Ectodermal cell (in vitro differentiated cells): ENCODE measurements around the gene SPTA1.

Experiments
- H3K27ac ChIP-seq: 2 replicates; pipeline ENCODE4 v1.7.0; 2013; ENCODE audit warnings: mild to moderate bottlenecking, low read depth, low read length; ENCODE audit not compliant: insufficient read depth, poor library complexity, severe bottlenecking
- H3K27me3 ChIP-seq: 2 replicates; pipeline ENCODE4 v1.7.0; 2013; ENCODE audit warnings: mild to moderate bottlenecking, low read length; ENCODE audit not compliant: insufficient read depth, control insufficient read depth, poor library complexity, severe bottlenecking
- H3K36me3 ChIP-seq: one replicate; pipeline ENCODE4 v1.7.0; 2013; ENCODE audit warnings: low read length; ENCODE audit not compliant: control insufficient read depth, insufficient read depth
- H3K4me1 ChIP-seq: one replicate; pipeline ENCODE4 v1.7.0; 2013; ENCODE audit warnings: low read length; ENCODE audit not compliant: control insufficient read depth, insufficient read depth
- H3K4me3 ChIP-seq: 2 replicates; pipeline ENCODE4 v1.7.0; 2013; ENCODE audit warnings: low read depth, low read length, control low read depth; ENCODE audit not compliant: insufficient read depth
- H3K9me3 ChIP-seq: 2 replicates; pipeline ENCODE4 v1.7.0; 2013; ENCODE audit warnings: mild to moderate bottlenecking, low read length, moderate library complexity; ENCODE audit not compliant: control insufficient read depth
- WGBS, 2 experiments: methylation state at CpG; one replicate each; pipeline ENCODE4 v1.1.7; 2013; ENCODE audit warnings: missing lambda C conversion rate in 2 of 2; 5-methylcytosine and 5-hydroxymethylcytosine counted together

The SPTA1 gene

GRCh38 chr1:158586942-158587341 is 99.6 kb downstream of the SPTA1 start:
- H3K27ac ChIP-seq = no peak overlapping the region

GRCh38 chr1:158583962-158584361 is 102.6 kb downstream of the SPTA1 start:
- Histone ChIP-seq H3K4me1 (no peaks in the 10 kb centered on the region), H3K9me3 (no peaks in the 10 kb centered on the region), H3K4me3 (no peak overlapping the region), H3K36me3 (no peaks in the 10 kb centered on the region), H3K27me3 (no peaks in the 10 kb centered on the region), H3K27ac (no peak overlapping the region)
- 81 to 92% methylated on average over 1 of the region's 4 CpGs for WGBS, 2 experiments

More at GRCh38 chr1:158586942-158587341, 99.6 kb downstream of the SPTA1 start:
- Histone ChIP-seq H3K27me3 (no peaks in the 10 kb centered on the region), H3K4me3 (no peak overlapping the region), H3K9me3 (no peaks in the 10 kb centered on the region), H3K4me1 (no peaks in the 10 kb centered on the region), H3K36me3 (no peaks in the 10 kb centered on the region)
- 94 to 95% methylated on average over 1 of the region's 1 CpG for WGBS, 2 experiments

- no peaks in the 10 kb centered on the region for H3K4me1 ChIP-seq
- no peaks in the 10 kb centered on the region for H3K27me3 ChIP-seq
- H3K27ac ChIP-seq = no peak within 1 kb of the TSS
- H3K9me3 ChIP-seq = no peaks in the 10 kb centered on the region
- 100% methylated on average over 1 of the region's 1 CpG for WGBS, 2 experiments
- H3K36me3 ChIP-seq = no peaks in the 10 kb centered on the region
- no peak within 1 kb of the TSS for H3K4me3 ChIP-seq
Observed at GRCh38 chr1:158579733-158580132, 106.8 kb downstream of the SPTA1 start, which contains the start of gene OR10X1. Gene OR10X1, minus strand, starts transcription at chr1:158579899. Its CDS starts 0 bp downstream, at chr1:158579899.

- Histone ChIP-seq H3K27ac (no peak overlapping the region), H3K9me3 (no peaks in the 10 kb centered on the region), H3K27me3 (no peaks in the 10 kb centered on the region), H3K4me3 (no peak overlapping the region), H3K4me1 (no peaks in the 10 kb centered on the region), H3K36me3 (no peaks in the 10 kb centered on the region)
- WGBS, 2 experiments = 88 to 95% methylated on average over 2 to 3 of the region's 3 CpGs
Observed at GRCh38 chr1:158577561-158577960, 109.0 kb downstream of the SPTA1 start.

DNA sequence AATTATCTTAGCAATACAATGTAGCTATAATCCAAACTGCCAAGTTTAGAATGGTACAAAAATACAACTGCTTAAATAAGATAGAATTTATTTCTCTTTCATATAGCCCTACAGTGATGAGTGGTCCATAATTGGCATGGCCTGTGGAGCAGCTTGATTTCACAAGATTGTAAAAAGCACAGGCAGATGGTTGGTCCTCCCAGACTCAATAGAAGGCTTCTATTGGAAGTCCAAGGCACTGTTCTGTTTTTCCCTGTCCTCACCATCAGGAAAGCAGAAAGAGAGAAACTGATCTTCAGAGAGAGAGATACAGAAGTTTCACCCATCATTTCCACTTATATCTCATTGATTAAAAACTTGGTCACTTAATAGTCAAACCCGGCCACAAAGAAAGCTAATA is 114.3 kb downstream of the SPTA1 start:
- no peak overlapping the region for H3K27ac ChIP-seq
- H3K27me3 ChIP-seq = no peaks in the 10 kb centered on the region
- H3K4me3 ChIP-seq = no peak overlapping the region
- 91 to 100% methylated on average over 1 of the region's 1 CpG for WGBS, 2 experiments
- no peaks in the 10 kb centered on the region for H3K9me3 ChIP-seq
- no peaks in the 10 kb centered on the region for H3K36me3 ChIP-seq
- H3K4me1 ChIP-seq = no peaks in the 10 kb centered on the region

DNA sequence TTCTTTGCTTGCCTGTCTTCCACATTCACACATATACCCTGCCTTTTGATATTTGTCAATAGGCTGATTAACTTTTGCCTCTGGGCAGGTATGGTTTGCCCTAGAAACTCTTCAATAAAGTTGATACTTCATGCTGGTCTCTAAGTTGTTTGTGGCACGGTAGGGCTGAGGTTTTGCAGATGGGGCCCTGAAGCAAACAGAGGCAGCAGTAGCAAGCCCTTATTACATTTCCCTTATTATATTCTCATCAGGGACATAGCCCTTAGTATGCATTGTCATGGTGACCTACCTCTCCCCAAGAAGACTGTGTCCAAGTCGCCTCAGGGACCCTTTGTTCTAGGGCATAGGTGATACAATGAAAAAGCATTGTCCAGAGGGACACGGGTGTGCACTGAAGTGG is 116.0 kb downstream of the SPTA1 start, which contains the start of gene OR6P1:
Gene OR6P1 (minus strand): TSS at position 101 of the 400 bp plus-strand sequence. CDS start 6,976 bp downstream, outside the sequence.
- Histone ChIP-seq H3K27me3 (no peaks in the 10 kb centered on the region), H3K4me3 (no peak within 1 kb of the TSS), H3K36me3 (no peaks in the 10 kb centered on the region), H3K9me3 (no peaks in the 10 kb centered on the region), H3K27ac (no peak within 1 kb of the TSS), H3K4me1 (no peaks in the 10 kb centered on the region)
- WGBS, 2 experiments = 82% methylated on average over 3 of the region's 3 CpGs

DNA sequence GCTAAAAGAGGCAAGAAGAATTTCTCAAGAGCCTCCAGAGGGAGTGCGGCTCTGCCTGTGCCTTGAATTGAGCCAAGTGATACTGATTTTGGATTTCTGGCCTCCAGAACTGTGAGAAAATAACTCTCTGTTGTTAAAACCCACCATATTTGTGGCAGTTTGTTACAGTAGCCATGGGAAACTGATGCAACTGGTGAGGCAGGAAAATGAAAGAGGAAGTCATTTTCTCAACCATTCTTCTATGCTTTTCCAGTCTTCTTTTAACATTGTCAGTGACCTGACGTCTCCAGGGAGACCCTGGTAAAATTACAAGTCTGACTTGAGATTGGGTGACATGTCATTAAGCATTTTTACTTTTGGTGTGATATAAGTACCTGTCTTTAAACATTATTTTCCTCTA is 121.9 kb downstream of the SPTA1 start:
- 91 to 95% methylated on average over 2 of the region's 2 CpGs for WGBS, 2 experiments
- Histone ChIP-seq H3K27me3 (no peaks in the 10 kb centered on the region), H3K4me1 (no peaks in the 10 kb centered on the region), H3K27ac (no peak overlapping the region), H3K4me3 (no peak overlapping the region), H3K36me3 (no peaks in the 10 kb centered on the region), H3K9me3 (no peaks in the 10 kb centered on the region)

GRCh38 chr1:158563853-158564252 is 122.7 kb downstream of the SPTA1 start:
- H3K27me3 ChIP-seq = no peaks in the 10 kb centered on the region
- no peaks in the 10 kb centered on the region for H3K36me3 ChIP-seq
- H3K9me3 ChIP-seq = no peaks in the 10 kb centered on the region
- H3K4me1 ChIP-seq = no peaks in the 10 kb centered on the region
- 86% methylated on average over 1 of the region's 2 CpGs; no CpG with 5 or more reads in 1 of the 2 experiments for WGBS, 2 experiments
- H3K4me3 ChIP-seq = no peak overlapping the region
- no peak overlapping the region for H3K27ac ChIP-seq
